HG03460 (cell line): ENCODE measurements around the gene GOLT1B.
"Not testable (repeated sequence)": the region's sequence is repeated elsewhere in the genome, so short reads cannot be mapped to it uniquely, and the experiment has no call there.

ENCODE experiments used
- ATAC-seq: cut with Tn5 transposase; IDR thresholded peaks from one replicate; pipeline ENCODE4 v1.9.1; 2021; ENCODE audit not compliant: unreplicated experiment

Gene GOLT1B, protein sequence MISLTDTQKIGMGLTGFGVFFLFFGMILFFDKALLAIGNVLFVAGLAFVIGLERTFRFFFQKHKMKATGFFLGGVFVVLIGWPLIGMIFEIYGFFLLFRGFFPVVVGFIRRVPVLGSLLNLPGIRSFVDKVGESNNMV

GRCh38 chr12:21501258-21502163, at the start of gene GOLT1B, which contains the start of gene RECQL:
GOLT1B (plus strand) TSS chr12:21501789; CDS start chr12:21501924, 135 bp downstream.
RECQL (minus strand) TSS chr12:21501635; CDS start chr12:21499570, 2,065 bp downstream.
- ATAC-seq: peak; percentile 99

DNA sequence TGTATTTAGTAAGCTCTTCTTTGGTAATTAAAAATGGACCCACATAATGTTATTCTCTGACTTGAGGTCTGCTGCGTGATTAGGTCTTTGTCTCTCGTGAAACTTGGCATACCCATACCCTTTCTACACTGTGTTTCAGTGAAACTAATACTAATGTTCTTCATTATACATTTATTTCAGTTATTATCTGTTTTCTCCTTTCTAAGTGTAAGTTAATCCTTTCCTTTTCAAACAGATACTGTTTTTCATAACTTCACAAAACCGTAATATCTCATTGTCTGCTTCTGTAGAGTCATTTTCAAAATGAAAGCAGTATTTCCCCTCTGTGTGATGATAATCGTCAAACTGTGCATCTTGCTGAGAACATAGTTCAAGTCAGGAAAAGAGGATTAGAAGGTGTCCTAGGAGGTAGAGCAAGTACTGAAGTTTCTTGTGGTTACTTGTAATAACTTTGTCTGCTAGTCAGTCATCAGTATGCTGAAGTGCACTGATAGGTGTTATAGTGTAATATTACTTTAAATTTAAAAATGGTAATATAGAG, 48.2 kb upstream of the GOLT1B start:
- peak; percentile 88 for ATAC-seq

DNA sequence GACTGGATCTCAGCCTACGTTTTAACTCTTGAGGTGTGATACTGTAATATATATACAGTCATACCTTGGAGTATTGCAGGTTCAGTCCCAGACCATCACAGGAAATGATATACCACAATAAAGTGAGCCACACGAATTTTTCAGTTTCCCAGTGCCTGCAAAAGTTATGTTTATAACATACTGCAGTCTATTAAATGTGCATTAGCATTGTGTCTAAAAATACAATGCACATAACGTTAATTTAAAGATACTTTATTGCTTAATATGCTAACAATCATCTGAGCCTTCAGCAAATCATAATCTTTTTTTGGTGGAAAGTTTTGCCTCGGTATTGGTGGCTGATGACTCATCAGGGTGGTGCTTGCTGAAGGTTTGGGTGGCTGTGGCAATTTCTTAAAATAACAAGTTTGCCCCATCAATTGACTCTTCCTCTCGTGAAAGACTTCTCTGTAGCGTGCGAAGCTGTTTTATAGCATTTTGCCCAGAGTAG, 45.3 kb upstream of the GOLT1B start:
- no peak for ATAC-seq

GRCh38 chr12:21459474-21459873, 42.1 kb upstream of the GOLT1B start:
- ATAC-seq: no peak

DNA sequence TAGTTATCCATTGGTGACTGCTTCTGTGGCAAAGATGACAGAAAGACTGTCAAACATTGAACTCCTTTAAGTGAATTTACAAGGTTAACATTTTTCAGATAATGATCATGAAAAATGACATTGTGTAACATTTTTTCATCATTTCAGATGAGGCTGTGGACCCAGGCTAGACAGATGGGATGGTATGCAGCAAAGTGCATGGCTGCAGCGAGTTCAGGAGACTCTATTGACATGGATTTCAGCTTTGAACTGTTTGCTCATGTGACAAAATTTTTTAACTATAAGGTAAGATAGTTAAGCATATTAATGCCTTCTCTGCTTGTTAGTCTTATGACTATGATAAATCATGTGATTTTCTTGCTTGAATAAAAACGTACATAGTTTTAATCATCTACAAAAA, 34.3 kb upstream of the GOLT1B start:
- not testable (repeated sequence) for ATAC-seq

DNA sequence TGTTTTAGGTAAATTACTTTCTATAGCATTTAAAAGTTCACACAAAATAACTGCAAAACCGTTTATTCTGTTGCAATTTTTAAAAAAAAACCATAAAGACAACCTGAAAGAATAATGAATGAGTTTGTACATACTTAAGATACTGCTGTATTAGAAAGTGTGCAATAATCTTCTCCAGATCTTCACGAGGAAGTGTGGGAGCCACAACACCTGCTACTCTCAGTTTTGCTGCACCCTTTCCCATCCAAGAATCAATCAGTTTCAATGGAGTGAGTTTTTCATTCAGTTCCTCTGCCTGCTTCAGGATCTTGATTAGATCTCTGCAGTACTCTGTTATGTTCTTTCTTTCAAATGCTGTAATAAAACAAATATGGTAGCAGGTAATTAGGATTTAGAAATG, 30.3 kb upstream of the GOLT1B start:
- no peak for ATAC-seq

- no peak for ATAC-seq
These were observed 29.3 kb upstream of the GOLT1B start for GRCh38 chr12:21472197-21472823.

DNA sequence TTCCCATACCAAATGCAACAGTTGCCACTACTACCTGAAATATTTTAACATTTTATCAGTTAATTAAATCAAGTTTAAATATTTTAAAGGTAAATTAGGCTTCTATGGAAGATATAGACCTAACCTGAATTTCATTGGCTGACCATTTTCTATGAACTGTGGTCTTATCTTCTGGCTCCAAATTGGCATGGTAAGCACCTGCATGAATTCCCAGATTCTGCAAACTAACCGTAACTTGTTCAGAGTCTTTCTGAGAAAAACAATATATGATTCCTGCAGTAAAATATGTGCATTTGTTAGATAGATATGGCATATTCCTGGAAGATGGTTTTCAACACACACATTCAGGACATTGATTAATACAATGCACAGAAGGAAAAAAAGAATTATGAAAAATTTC, 26.0 kb upstream of the GOLT1B start:
- ATAC-seq: no peak

DNA sequence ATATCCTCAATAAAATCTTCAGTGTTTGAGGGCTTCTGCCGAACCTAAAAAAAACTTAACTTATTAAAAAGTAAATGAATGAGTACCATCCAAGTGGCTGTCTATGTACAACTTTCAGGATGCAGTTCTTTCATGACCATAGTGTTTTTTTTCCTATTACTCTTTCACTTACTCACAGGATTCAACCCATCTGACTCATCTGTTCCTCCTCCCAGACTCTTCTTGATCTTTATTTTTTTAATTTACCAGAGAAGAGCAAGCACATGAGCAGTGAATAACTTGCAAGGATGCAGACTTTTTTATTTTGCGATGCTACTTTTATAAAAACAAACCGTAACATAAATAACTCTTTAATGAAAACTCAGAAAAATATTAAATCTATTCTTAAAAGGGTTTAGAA, 24.6 kb upstream of the GOLT1B start:
- no peak for ATAC-seq

DNA sequence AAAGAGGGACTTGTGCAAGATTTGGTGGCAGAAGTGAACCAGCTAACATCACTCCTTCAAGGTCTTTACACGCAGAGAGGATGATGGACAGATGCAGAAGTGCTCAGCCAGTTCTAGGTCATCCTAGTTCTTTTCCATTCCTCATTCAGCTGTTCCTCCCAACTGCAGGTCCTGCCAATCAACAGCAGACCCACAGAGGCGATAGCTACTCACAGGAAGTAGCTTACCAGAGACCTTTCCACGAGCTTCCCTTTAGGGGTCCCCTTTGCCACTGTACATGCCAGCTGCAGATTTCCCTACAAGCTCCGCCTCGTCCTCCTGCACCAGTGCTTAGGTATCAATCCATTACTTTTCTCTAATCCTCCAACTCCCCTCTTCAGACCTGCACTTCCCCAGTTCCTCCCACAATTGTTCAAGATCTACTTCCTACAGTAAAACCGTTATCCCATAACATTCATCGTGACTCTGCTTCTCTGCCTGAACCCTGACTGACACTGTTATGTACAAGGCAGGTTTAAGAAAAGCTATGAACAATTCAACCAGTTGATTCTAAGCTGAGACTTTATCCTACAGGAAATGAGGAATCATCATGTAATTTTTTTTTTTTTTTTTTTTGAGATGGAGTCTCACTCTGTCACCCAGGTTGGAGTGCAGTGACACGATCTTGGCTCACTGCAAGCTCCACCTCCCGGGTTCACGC, 22.7 kb upstream of the GOLT1B start:
- no peak for ATAC-seq

GRCh38 chr12:21483531-21483930, 18.1 kb upstream of the GOLT1B start:
- no peak for ATAC-seq

- no peak for ATAC-seq
These were observed 15.6 kb upstream of the GOLT1B start for GRCh38 chr12:21485998-21486397.

DNA sequence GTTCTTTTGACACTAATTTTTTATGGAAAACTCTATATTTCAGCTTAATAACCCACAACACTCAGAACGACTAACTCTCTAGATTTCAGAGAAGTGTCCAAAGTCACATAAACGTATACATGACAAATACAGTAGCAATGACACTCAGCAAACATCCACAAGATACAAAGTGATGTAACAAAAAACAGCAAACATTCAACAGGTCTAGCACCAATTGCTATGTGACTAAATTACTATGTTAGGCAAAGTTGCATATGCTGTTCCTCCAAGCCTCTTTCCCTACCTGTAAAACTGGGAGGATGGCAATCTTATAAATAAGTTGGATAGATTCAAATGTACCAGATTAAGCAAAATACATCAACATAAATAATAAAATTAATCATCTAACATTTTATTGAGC, 1.8 kb upstream of the GOLT1B start:
- ATAC-seq: no peak

DNA sequence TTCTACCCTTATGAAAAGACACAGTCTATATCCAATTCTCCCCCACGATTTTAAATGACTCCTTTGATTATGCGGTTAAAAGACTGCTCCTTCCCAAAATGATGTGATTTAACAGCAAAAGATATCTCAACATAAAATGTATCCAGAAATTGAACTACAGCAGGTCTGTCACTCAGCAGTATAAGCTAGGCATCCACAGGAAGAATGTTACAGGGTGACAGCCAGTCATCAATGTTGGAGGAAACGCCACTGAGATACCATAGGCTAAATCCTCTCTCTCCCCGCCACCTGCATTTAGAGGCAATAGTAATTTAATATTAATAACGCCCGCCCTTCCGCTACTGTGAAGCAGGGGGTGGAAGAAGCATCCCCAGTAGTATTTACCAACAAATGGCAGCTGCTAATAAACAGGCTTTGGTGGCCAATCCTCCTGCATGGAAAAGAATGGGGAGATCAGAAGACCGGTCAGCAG, 767 bp upstream of the GOLT1B start:
- ATAC-seq: peak; percentile 1

- peak; percentile 6 for ATAC-seq
These were observed 541 bp downstream of the GOLT1B start for GRCh38 chr12:21502164-21502496.

DNA sequence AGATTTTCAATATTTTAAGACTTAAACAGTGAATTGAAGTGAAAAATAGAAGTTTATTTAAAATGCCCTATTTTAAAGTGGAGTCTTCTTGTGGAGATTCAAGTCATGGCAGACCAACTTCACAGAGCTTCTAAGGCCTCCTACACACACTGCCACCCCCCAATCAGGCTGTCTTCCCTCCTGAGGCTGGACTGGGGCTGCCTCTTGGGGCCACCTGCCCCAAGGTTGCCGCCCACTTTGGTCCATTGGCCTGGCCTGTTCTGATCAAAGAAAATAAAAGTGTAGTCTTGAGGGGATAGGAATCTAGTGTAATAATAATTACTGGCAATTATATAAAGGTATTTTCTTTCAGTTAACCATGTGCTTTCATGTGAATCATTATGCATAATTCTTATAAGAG, 1.3 kb downstream of the GOLT1B start:
- ATAC-seq: no peak

GRCh38 chr12:21505888-21506287, 4.3 kb downstream of the GOLT1B start:
- no peak for ATAC-seq

- ATAC-seq: no peak
These were observed 6.3 kb downstream of the GOLT1B start for GRCh38 chr12:21507849-21508248.

DNA sequence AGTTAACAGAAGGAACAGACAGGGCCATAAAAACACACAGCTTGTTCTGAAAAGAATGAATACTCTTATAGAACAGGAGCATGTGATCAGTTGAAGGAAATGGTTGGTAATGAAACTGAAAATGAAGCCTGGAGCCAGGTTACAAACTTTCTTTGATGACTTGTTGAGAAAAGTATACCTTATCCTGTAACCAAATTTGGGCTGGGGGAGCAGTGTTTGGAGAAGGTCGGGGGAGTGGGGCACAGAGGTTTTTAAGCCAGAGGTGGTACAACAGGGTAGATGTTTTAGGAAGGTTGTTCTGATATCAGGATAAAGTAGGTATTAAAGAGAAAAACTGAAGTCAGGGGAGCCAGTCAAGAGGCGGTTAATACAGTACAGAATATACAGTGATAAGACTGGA, 8.2 kb downstream of the GOLT1B start:
- ATAC-seq: peak; percentile 92

DNA sequence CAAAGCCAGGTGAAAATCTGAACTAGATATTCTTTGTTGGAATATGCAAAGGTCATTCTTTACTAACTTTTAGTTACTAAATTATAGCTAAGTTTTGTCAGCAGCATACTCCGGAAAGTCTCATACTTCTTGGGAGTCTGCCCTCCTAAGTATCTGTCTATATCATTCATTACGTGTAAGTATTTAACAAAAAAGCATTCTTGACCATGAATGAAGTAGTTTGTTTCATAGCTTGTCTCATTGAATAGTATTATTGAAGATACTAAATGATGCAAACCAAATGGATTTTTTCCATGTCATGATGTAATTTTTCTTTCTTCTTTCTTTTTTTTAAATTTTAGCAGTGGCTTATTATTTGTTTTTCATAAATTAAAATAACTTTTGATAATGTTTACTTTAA, 14.7 kb downstream of the GOLT1B start:
- ATAC-seq: no peak

- ATAC-seq: no peak
These were observed 16.9 kb downstream of the GOLT1B start for GRCh38 chr12:21518451-21518850.
